ENCODE measurements around the gene SYNE1. TPM values are rescaled to one million over a fixed set of nuclear protein-coding genes. Genes with fewer than 3 reads are reported as not detected.
"Not testable (repeated sequence)": the region's sequence is repeated elsewhere in the genome, so short reads cannot be mapped to it uniquely, and the experiment has no call there.

SYNE1 gene
- total and polyA plus RNA-seq, 8 donors, result 79.1 to 201 (median 104) TPM

- no peak for ATAC-seq
- TF ChIP-seq CTCF (IDR thresholded peaks at IDR 0.05), result no peak
- intact Hi-C loops (cut with DNase I), result no loop called here
- no peak for DNase-seq
- H3K27ac ChIP-seq, result no peak overlapping the region
- no peaks in the 10 kb centered on the region for H3K36me3 ChIP-seq
- H3K4me3 ChIP-seq, result no peak overlapping the region
- H3K9me3 ChIP-seq, result no peaks in the 10 kb centered on the region
- no peaks in the 10 kb centered on the region for H3K4me1 ChIP-seq
- no peaks in the 10 kb centered on the region for H3K27me3 ChIP-seq
Measured at GRCh38 chr6:152529369-152529768, 107.8 kb downstream of the SYNE1 start.

GRCh38 chr6:152514120-152514519 lies 123.0 kb downstream of the SYNE1 start:
- H3K4me3 ChIP-seq; H3K4me1 ChIP-seq; H3K9me3 ChIP-seq; DNase-seq; intact Hi-C loops (cut with DNase I); H3K27ac ChIP-seq; H3K27me3 ChIP-seq; ATAC-seq: not testable (repeated sequence)
- peaks cover 0 to 13% of the 10 kb centered on the region in 2 donors for H3K36me3 ChIP-seq

GRCh38 chr6:152509916-152510315 lies 127.2 kb downstream of the SYNE1 start:
- DNase-seq (no peak), ATAC-seq (no peak)
- no peaks in the 10 kb centered on the region for H3K27me3 ChIP-seq
- intact Hi-C loops (cut with DNase I), result no loop called here
- H3K4me3 ChIP-seq, result no peak overlapping the region
- TF ChIP-seq CTCF (IDR thresholded peaks at IDR 0.05), result no peak
- H3K4me1 ChIP-seq, result no peaks in the 10 kb centered on the region
- H3K27ac ChIP-seq, result no peak overlapping the region
- H3K9me3 ChIP-seq, result no peaks in the 10 kb centered on the region
- peaks cover 0 to 11% of the 10 kb centered on the region in 2 donors for H3K36me3 ChIP-seq

DNA sequence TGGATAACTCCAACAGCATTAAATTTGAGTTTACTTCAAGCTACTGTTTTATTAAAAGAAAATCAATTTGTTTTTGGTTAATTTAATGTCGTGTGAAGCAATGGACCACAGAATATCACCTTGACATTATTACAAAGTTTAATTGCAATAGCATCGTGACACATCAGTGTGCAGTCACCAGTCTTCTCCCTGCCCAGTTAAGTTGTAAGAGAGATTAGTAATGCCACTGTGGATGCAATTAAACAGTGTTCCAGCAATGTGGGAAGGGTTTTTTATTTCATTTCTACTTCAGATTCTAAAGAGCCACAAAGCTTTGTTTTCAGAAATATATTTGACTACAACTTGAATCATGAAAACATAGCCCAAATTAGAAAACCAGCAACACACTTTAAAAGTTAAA lies 128.7 kb downstream of the SYNE1 start:
- Histone ChIP-seq H3K4me1 (no peaks in the 10 kb centered on the region), H3K36me3 (peaks cover 0 to 14% of the 10 kb centered on the region in 2 donors), H3K27me3 (no peaks in the 10 kb centered on the region), H3K4me3 (no peak overlapping the region), H3K27ac (no peak overlapping the region), H3K9me3 (no peaks in the 10 kb centered on the region)
- no peak for TF ChIP-seq CTCF (IDR thresholded peaks at IDR 0.05)
- no peak for ATAC-seq
- intact Hi-C loops (cut with DNase I), result no loop called here
- no peak for DNase-seq

GRCh38 chr6:152503546-152503945 lies 133.6 kb downstream of the SYNE1 start:
- TF ChIP-seq CTCF (IDR thresholded peaks at IDR 0.05), result no peak
- DNase-seq, result no peak
- Histone ChIP-seq H3K36me3 (peaks cover 0 to 23% of the 10 kb centered on the region in 2 donors), H3K4me1 (no peaks in the 10 kb centered on the region), H3K27ac (no peak overlapping the region), H3K4me3 (no peak overlapping the region), H3K27me3 (no peaks in the 10 kb centered on the region), H3K9me3 (no peaks in the 10 kb centered on the region)
- ATAC-seq, result no peak
- intact Hi-C loops (cut with DNase I), result no loop called here

DNA sequence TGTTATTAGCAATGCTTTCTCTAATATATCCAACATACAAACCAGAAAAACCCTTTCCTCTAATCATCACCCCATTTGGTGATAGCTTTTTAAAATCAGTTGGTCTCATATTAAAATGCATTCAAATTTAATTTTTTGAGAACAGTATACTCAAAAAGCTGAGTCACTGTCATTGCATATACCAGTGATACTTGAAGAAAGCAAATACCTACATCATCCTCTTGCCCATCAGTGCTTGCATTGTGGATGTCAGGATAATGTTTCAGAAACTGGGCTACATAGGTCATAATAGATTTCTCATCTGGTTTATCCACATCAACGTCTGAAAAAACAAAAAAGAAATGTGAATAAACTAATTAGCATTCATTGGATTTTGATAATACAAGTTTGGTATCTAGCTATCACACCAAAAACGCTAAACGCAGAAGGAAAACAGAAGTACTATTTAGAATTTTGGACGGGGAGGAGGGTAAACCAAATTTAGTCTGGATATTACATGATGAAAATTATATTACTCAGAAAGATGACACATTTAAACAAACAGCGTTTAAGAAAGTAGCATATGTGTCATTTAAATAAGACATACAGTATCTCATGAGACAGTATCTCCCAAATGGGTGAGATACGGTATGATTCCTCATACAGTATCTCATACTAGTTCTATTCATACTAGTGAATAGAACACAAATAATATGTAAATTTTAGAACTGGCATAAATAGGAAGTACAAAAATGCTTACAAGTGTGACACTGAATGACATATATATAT lies 134.6 kb downstream of the SYNE1 start:
- DNase-seq (no peak), ATAC-seq (no peak)
- H3K27ac ChIP-seq, result no peak overlapping the region
- intact Hi-C loops (cut with DNase I), result no loop called here
- H3K4me3 ChIP-seq, result no peak overlapping the region
- peaks cover 0 to 23% of the 10 kb centered on the region in 2 donors for H3K36me3 ChIP-seq
- H3K4me1 ChIP-seq, result no peaks in the 10 kb centered on the region
- TF ChIP-seq CTCF (IDR thresholded peaks at IDR 0.05), result no peak
- H3K9me3 ChIP-seq, result no peaks in the 10 kb centered on the region
- no peaks in the 10 kb centered on the region for H3K27me3 ChIP-seq

Measured in left lung (tissue), 10 donors.